Mesenchymal stem cell (in vitro differentiated cells and primary cell): ENCODE measurements around the gene BACE2.

Source experiments
- DNase-seq: peaks from one replicate; pipeline ENCODE4 v3.0.0-alpha.2; 2013
- H2AFZ ChIP-seq: one replicate; pipeline ENCODE4 v1.6.1; 2013; ENCODE audit warnings: low read depth, mild to moderate bottlenecking, control low read depth, inconsistent platforms, low read length, moderate library complexity
- H2AK5ac ChIP-seq: 2 replicates; pipeline ENCODE4 v1.6.1; 2013; ENCODE audit warnings: low read length, moderate library complexity, mild to moderate bottlenecking, inconsistent platforms; ENCODE audit not compliant: severe bottlenecking
- H2BK120ac ChIP-seq: one replicate; pipeline ENCODE4 v1.6.1; 2013; ENCODE audit warnings: low read depth, mild to moderate bottlenecking, inconsistent platforms, low read length, moderate library complexity
- H2BK12ac ChIP-seq, 2 experiments: one replicate each; pipeline ENCODE4 v1.6.1; 2013; ENCODE audit warnings: inconsistent platforms in 2 of 2, low read length in 2 of 2, mild to moderate bottlenecking in 2 of 2, moderate library complexity in 2 of 2, control low read depth in 1 of 2
- H2BK15ac ChIP-seq: one replicate; pipeline ENCODE4 v1.6.1; 2013; ENCODE audit warnings: mild to moderate bottlenecking, low read depth, inconsistent platforms; ENCODE audit not compliant: poor library complexity, severe bottlenecking
- H2BK5ac ChIP-seq: 2 replicates; pipeline ENCODE4 v1.6.1; 2013; ENCODE audit warnings: low read depth, mild to moderate bottlenecking, low read length, control low read depth, inconsistent platforms; ENCODE audit not compliant: poor library complexity, severe bottlenecking
- H3K14ac ChIP-seq, 2 experiments: one replicate each; pipeline ENCODE4 v1.6.1; 2013; ENCODE audit warnings: inconsistent platforms in 2 of 2, low read length in 2 of 2, control low read depth in 1 of 2, mild to moderate bottlenecking in 1 of 2, moderate library complexity in 1 of 2
- H3K18ac ChIP-seq, 2 experiments: one replicate each; pipeline ENCODE4 v1.6.1; 2013; ENCODE audit warnings: inconsistent platforms in 2 of 2, low read length in 2 of 2, control low read depth in 1 of 2, low read depth in 1 of 2, mild to moderate bottlenecking in 1 of 2
- H3K23ac ChIP-seq, 2 experiments: one replicate each; pipeline ENCODE4 v1.6.1; 2013; ENCODE audit warnings: inconsistent platforms in 2 of 2, low read length in 2 of 2, mild to moderate bottlenecking in 2 of 2, moderate library complexity in 2 of 2, control low read depth in 1 of 2
- H3K27ac ChIP-seq: 2 replicates; pipeline ENCODE4 v1.5.1; 2013; ENCODE audit warnings: mild to moderate bottlenecking, moderate library complexity, low read length, control low read depth, inconsistent platforms; ENCODE audit not compliant: poor library complexity, severe bottlenecking
- H3K27me3 ChIP-seq, 2 experiments: 2 replicates each; pipeline versions ENCODE4 v1.6.1 to v1.7.0; 2013; ENCODE audit warnings: low read length in 2 of 2, mild to moderate bottlenecking in 2 of 2, moderate library complexity in 2 of 2, control low read depth in 1 of 2, inconsistent platforms in 1 of 2; ENCODE audit not compliant: control insufficient read depth in 1 of 2, insufficient read depth in 1 of 2
- H3K36me3 ChIP-seq, 2 experiments: 2 replicates each; pipeline versions ENCODE4 v1.6.1 to v1.7.0; 2013; ENCODE audit warnings: low read length in 2 of 2, control low read depth in 1 of 2, inconsistent platforms in 1 of 2, low read depth in 1 of 2, mild to moderate bottlenecking in 1 of 2; ENCODE audit not compliant: insufficient read depth in 2 of 2, control insufficient read depth in 1 of 2
- H3K4ac ChIP-seq, 2 experiments: one replicate each; pipeline ENCODE4 v1.6.1; 2013; ENCODE audit warnings: inconsistent platforms in 2 of 2, low read length in 2 of 2, mild to moderate bottlenecking in 2 of 2, moderate library complexity in 2 of 2, control low read depth in 1 of 2, low read depth in 1 of 2
- H3K4me1 ChIP-seq: 2 replicates; pipeline ENCODE4 v1.6.1; 2013; ENCODE audit warnings: low read depth, low read length, control low read depth; ENCODE audit not compliant: control insufficient read depth, insufficient read depth
- H3K4me2 ChIP-seq: 2 replicates; pipeline ENCODE4 v1.6.1; 2013; ENCODE audit warnings: low read length, mild to moderate bottlenecking, inconsistent platforms; ENCODE audit not compliant: poor library complexity, severe bottlenecking
- H3K4me3 ChIP-seq, 2 experiments: 2 replicates each; pipeline versions ENCODE4 v1.5.1 to v1.7.0; 2013; ENCODE audit warnings: low read length in 2 of 2, mild to moderate bottlenecking in 2 of 2, control low read depth in 1 of 2, low read depth in 1 of 2; ENCODE audit not compliant: insufficient read depth in 1 of 2
- H3K79me1 ChIP-seq: replicated peaks from 2 replicates; pipeline ENCODE4 v1.6.1; 2013; ENCODE audit warnings: mild to moderate bottlenecking, control low read depth, low read length, inconsistent platforms; ENCODE audit not compliant: poor library complexity, severe bottlenecking
- H3K9ac ChIP-seq: 2 replicates; pipeline ENCODE4 v1.7.0; 2013; ENCODE audit warnings: mild to moderate bottlenecking, low read length, moderate library complexity
- H3K9me3 ChIP-seq: 2 replicates; pipeline ENCODE4 v1.7.0; 2013; ENCODE audit warnings: mild to moderate bottlenecking, low read length; ENCODE audit not compliant: control insufficient read depth
- H4K8ac ChIP-seq: one replicate; pipeline ENCODE4 v1.6.1; 2013; ENCODE audit warnings: inconsistent platforms, mild to moderate bottlenecking, low read length, moderate library complexity
- H4K91ac ChIP-seq: one replicate; pipeline ENCODE4 v1.6.1; 2013; ENCODE audit warnings: mild to moderate bottlenecking, low read length, inconsistent platforms
- WGBS: methylation state at CpG from one replicate; pipeline ENCODE4 v1.1.7; 2013; ENCODE audit warnings: mixed read lengths; 5-methylcytosine and 5-hydroxymethylcytosine counted together

BACE2 gene

GRCh38 chr21:41170442-41170841 lies 2.5 kb downstream of the BACE2 start:
- WGBS: 0% methylated on average over 2 of the region's 2 CpGs
- no peak overlapping the region for H3K14ac ChIP-seq
- no peak overlapping the region for H3K23ac ChIP-seq
- no peak overlapping the region for H3K4me3 ChIP-seq
- no peak overlapping the region for H2BK120ac ChIP-seq
- peaks cover 0 to 4% of the 10 kb centered on the region in 2 experiments for H3K36me3 ChIP-seq
- H2BK15ac ChIP-seq: no peak overlapping the region
- no peak overlapping the region for H3K18ac ChIP-seq
- no peak for DNase-seq
- H4K8ac ChIP-seq: no peak overlapping the region
- H2BK5ac ChIP-seq: no peak overlapping the region
- no peak overlapping the region for H3K27ac ChIP-seq
- no peak overlapping the region for H3K9ac ChIP-seq
- no peak overlapping the region for H2AFZ ChIP-seq
- peaks cover 11% of the 10 kb centered on the region for H3K79me1 ChIP-seq
- H2AK5ac ChIP-seq: no peak overlapping the region
- H3K4ac ChIP-seq: no peak overlapping the region
- H4K91ac ChIP-seq: no peak overlapping the region
- H3K4me2 ChIP-seq: no peak overlapping the region
- H3K9me3 ChIP-seq: no peaks in the 10 kb centered on the region
- peaks cover 0 to 3% of the 10 kb centered on the region in 2 experiments for H3K27me3 ChIP-seq
- H3K4me1 ChIP-seq: peaks cover 5% of the 10 kb centered on the region
- no peak overlapping the region for H2BK12ac ChIP-seq

GRCh38 chr21:41170859-41171609 lies 3.1 kb downstream of the BACE2 start:
- no peak overlapping the region for H3K4ac ChIP-seq
- H3K27ac ChIP-seq: no peak overlapping the region
- H4K8ac ChIP-seq: no peak overlapping the region
- no peak overlapping the region for H3K4me3 ChIP-seq
- no peaks in the 10 kb centered on the region for H3K9me3 ChIP-seq
- no peak overlapping the region for H2AK5ac ChIP-seq
- H3K4me2 ChIP-seq: no peak overlapping the region
- H3K36me3 ChIP-seq: peaks cover 0 to 4% of the 10 kb centered on the region in 2 experiments
- 73% methylated on average over 11 of the region's 15 CpGs for WGBS
- H2BK5ac ChIP-seq: no peak overlapping the region
- no peak overlapping the region for H2BK12ac ChIP-seq
- no peaks in the 10 kb centered on the region for H3K27me3 ChIP-seq
- no peak overlapping the region for H3K14ac ChIP-seq
- peaks cover 14% of the 10 kb centered on the region for H3K79me1 ChIP-seq
- H3K4me1 ChIP-seq: peaks cover 5% of the 10 kb centered on the region
- no peak overlapping the region for H2BK15ac ChIP-seq
- no peak overlapping the region for H2BK120ac ChIP-seq
- H3K9ac ChIP-seq: no peak overlapping the region
- no peak overlapping the region for H4K91ac ChIP-seq
- H3K18ac ChIP-seq: no peak overlapping the region
- H3K23ac ChIP-seq: no peak overlapping the region
- no peak overlapping the region for H2AFZ ChIP-seq
- no peak for DNase-seq

- H2BK5ac ChIP-seq: no peak overlapping the region
- no peak overlapping the region for H3K14ac ChIP-seq
- H3K4ac ChIP-seq: no peak overlapping the region
- H2BK12ac ChIP-seq: no peak overlapping the region
- DNase-seq: no peak
- H3K18ac ChIP-seq: no peak overlapping the region
- H3K36me3 ChIP-seq: peaks cover 0 to 4% of the 10 kb centered on the region in 2 experiments
- H2BK120ac ChIP-seq: no peak overlapping the region
- no peaks in the 10 kb centered on the region for H3K27me3 ChIP-seq
- peaks cover 16% of the 10 kb centered on the region for H3K79me1 ChIP-seq
- WGBS: 71% methylated on average over 6 of the region's 6 CpGs
- H3K4me2 ChIP-seq: no peak overlapping the region
- H3K9me3 ChIP-seq: no peaks in the 10 kb centered on the region
- no peak overlapping the region for H3K27ac ChIP-seq
- H3K4me3 ChIP-seq: no peak overlapping the region
- no peak overlapping the region for H2AFZ ChIP-seq
- H3K4me1 ChIP-seq: no peaks in the 10 kb centered on the region
- no peak overlapping the region for H4K8ac ChIP-seq
- no peak overlapping the region for H2BK15ac ChIP-seq
- no peak overlapping the region for H3K23ac ChIP-seq
- no peak overlapping the region for H2AK5ac ChIP-seq
- H4K91ac ChIP-seq: no peak overlapping the region
- H3K9ac ChIP-seq: no peak overlapping the region
These were observed 7.1 kb downstream of the BACE2 start for GRCh38 chr21:41175080-41175479.

GRCh38 chr21:41176846-41177245 lies 8.9 kb downstream of the BACE2 start:
- WGBS: 75% methylated on average over 2 of the region's 3 CpGs
- H2AK5ac ChIP-seq: no peak overlapping the region

More at GRCh38 chr21:41176846-41177245, 8.9 kb downstream of the BACE2 start:
- H3K79me1 ChIP-seq: peaks cover 11% of the 10 kb centered on the region
- H3K23ac ChIP-seq: no peak overlapping the region
- no peak overlapping the region for H2AFZ ChIP-seq
- H3K4me1 ChIP-seq: no peaks in the 10 kb centered on the region
- H2BK120ac ChIP-seq: no peak overlapping the region
- H3K27me3 ChIP-seq: no peaks in the 10 kb centered on the region
- DNase-seq: no peak
- no peak overlapping the region for H3K18ac ChIP-seq
- H3K4me3 ChIP-seq: no peak overlapping the region
- no peak overlapping the region for H3K14ac ChIP-seq
- no peak overlapping the region for H3K27ac ChIP-seq
- no peak overlapping the region for H3K9ac ChIP-seq
- no peak overlapping the region for H3K4me2 ChIP-seq
- H2BK12ac ChIP-seq: no peak overlapping the region
- H4K91ac ChIP-seq: no peak overlapping the region
- no peak overlapping the region for H2BK5ac ChIP-seq
- peaks cover 0 to 4% of the 10 kb centered on the region in 2 experiments for H3K36me3 ChIP-seq
- H4K8ac ChIP-seq: no peak overlapping the region
- no peak overlapping the region for H3K4ac ChIP-seq
- H3K9me3 ChIP-seq: no peaks in the 10 kb centered on the region
- H2BK15ac ChIP-seq: no peak overlapping the region
